ENCODE results near the gene C1orf74. TPM values are rescaled to one million over a fixed set of nuclear protein-coding genes. Genes with fewer than 3 reads are reported as not detected.
A peak's percentile ranks its signal among the peaks of the same experiment; 100 is the strongest.

C1orf74 gene
- total RNA-seq: 3.7 TPM in 2 replicates

DNA sequence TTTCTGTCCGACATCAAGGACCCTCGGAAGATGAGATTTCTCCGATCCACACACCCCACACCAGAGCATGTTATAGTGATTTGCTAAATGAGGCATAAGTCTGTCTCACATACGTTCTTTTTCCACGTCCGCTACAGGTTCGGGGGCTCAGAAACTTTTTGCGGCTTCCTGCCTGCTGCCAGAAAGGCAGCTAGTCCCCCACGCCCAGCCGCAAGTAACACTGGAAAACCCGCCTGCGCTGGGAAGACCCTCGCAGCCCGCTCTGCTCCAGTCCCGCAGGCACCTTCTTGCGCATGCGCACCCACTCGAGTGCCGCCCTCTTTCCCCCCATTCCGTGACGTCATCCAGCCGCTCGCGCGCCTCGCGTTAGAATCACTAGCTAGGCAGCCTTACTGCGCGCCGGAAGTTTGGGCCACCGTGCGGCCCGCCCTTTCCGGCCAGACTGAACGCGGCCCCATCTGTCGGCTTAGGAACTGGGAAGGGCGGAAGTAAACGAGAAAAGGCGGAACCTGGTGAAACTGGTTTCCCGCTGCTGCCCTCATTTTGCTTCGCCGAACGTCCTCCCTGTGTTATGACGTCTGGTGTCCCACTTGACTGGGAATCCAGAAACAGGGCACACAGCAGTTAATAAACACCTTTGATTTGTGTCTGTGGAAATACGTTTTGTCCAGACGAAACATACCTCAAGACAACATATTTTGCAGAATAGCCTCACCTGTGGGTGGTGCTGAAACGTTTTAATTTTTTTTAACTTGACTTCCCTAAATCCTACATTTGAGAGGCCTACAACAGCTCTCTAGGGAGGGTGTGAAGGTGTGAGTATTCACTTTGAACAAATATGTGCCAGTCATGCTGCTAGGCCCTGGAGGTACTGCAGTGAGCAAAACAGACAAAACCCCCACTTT, at the start of gene C1orf74:
TSS of gene C1orf74 (minus strand) at position 295 of the 905 bp plus-strand sequence. CDS start 925 bp downstream, outside the sequence.
- POLR2A ChIA-PET: interaction anchor here (0.7 to 3.5 kb wide), 10 partner anchors 10 to 1540 kb away, joined by 3 to 50 read pairs (median 8); partner anchors contain the start of genes HHAT, TRAF3IP3 and UTP25
- H3K4me1 Mint-ChIP-seq: peaks cover 20% of the 10 kb centered on the region
- H3K4me3 Mint-ChIP-seq: peak within 1 kb of the TSS; percentile 99
- ATAC-seq (ENCODE audit: low read depth) (peak; percentile 98), DNase-seq (peak; percentile 99)
- intact Hi-C loops (cut with micrococcal nuclease): loop anchor here (1.0 to 10.0 kb wide), 6 partner anchors 16 to 1543 kb away; partner anchors contain the start of genes IRF6, RCOR3, TRAF5 and UTP25
- CTCF ChIA-PET: interaction anchor here (0.9 to 1.6 kb wide), 4 partner anchors 15 to 38 kb away, joined by 3 to 5 read pairs (median 4); partner anchors contain the start of gene TRAF3IP3
- peaks cover 3% of the 10 kb centered on the region for H3K9me3 Mint-ChIP-seq
- peaks cover 10% of the 10 kb centered on the region for H3K27me3 Mint-ChIP-seq
- H3K36me3 Mint-ChIP-seq (ENCODE audit: low read depth): peaks cover 36% of the 10 kb centered on the region
- TF ChIP-seq, protein P1, sequence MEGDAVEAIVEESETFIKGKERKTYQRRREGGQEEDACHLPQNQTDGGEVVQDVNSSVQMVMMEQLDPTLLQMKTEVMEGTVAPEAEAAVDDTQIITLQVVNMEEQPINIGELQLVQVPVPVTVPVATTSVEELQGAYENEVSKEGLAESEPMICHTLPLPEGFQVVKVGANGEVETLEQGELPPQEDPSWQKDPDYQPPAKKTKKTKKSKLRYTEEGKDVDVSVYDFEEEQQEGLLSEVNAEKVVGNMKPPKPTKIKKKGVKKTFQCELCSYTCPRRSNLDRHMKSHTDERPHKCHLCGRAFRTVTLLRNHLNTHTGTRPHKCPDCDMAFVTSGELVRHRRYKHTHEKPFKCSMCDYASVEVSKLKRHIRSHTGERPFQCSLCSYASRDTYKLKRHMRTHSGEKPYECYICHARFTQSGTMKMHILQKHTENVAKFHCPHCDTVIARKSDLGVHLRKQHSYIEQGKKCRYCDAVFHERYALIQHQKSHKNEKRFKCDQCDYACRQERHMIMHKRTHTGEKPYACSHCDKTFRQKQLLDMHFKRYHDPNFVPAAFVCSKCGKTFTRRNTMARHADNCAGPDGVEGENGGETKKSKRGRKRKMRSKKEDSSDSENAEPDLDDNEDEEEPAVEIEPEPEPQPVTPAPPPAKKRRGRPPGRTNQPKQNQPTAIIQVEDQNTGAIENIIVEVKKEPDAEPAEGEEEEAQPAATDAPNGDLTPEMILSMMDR (IDR thresholded peaks at IDR 0.05): no peak
- H3K27ac Mint-ChIP-seq: peak within 1 kb of the TSS; percentile 98

DNA sequence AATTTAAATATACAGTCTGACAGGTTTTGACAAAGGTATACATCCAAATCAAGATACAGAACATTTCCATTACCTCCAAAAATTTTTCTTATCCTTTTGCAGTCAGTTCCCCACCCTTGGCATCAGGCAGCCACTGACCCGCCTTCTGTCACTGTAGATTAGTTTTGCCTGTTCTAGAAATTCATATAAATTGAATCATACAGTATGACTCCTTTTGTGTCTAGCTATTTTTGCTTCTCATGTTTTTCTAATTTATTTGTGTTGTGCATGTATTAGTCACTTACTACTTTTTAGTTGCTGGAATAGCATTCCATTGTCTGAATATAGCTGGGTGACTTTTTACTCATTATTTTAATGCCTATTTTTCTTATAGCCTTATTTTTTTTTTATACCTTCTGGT, 47.3 kb upstream of the C1orf74 start:
- H3K9me3 Mint-ChIP-seq: no peaks in the 10 kb centered on the region

DNA sequence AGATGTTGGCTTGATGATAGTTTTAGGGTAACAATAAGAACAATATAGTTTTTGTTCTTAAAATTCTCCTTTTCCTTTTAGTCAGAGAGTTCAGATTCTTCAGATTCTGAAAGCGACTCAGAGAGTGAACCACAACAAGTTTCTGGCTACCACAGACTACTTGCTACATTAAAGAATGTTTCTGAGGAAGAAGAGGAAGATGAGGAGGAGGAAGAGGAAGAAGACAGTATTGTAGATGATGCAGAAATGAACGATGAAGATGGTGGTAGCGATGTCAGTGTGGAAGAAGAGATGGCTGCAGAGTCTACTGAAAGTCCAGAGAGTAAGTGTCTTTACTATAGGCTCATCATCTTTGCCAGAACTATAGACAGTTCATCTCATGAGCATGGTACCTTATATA, 46.4 kb upstream of the C1orf74 start:
- ChIA-PET POLR2A (no interaction called here), CTCF (no interaction called here)
- Mint-ChIP-seq H3K4me1 (peaks cover 32% of the 10 kb centered on the region), H3K9me3 (no peaks in the 10 kb centered on the region), H3K4me3 (no peak overlapping the region), H3K27me3 (no peaks in the 10 kb centered on the region), H3K36me3 (ENCODE audit: low read depth) (peaks cover 55% of the 10 kb centered on the region), H3K27ac (no peak overlapping the region)
- ATAC-seq (ENCODE audit: low read depth) (no peak), DNase-seq (no peak)
- intact Hi-C loops (cut with micrococcal nuclease): no loop called here
- TF ChIP-seq, protein P1 (IDR thresholded peaks at IDR 0.05): no peak

More for the DNA sequence above, 47.3 kb upstream of the C1orf74 start:
- H3K36me3 Mint-ChIP-seq (ENCODE audit: low read depth): peaks cover 64% of the 10 kb centered on the region
- intact Hi-C loops (cut with micrococcal nuclease): no loop called here
- TF ChIP-seq, protein P1 (IDR thresholded peaks at IDR 0.05): no peak
- no peak for DNase-seq
- H3K4me3 Mint-ChIP-seq: no peak overlapping the region
- peaks cover 32% of the 10 kb centered on the region for H3K4me1 Mint-ChIP-seq
- ChIA-PET POLR2A (no interaction called here), CTCF (no interaction called here)
- no peak for ATAC-seq (ENCODE audit: low read depth)
- H3K27ac Mint-ChIP-seq: no peak overlapping the region
- H3K27me3 Mint-ChIP-seq: no peaks in the 10 kb centered on the region

DNA sequence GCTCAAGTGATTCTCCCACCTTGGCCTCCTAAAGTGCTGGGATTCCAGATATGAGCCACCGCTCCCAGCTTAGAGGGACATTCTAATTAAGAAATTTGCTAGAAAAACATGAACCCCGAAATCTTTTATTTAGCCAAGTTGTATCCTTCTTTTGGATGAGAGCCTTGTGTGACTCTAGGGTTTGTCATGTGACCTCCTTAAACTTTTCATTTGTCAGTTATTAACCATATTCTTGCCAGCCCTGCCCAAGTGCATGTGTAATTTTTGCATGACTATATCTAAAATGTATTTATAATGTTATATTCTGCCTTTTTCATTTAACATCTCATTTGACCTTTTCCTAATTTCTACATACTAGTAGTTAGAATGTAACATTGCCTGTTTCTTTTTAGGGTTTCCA, 45.4 kb upstream of the C1orf74 start:
- peaks cover 45% of the 10 kb centered on the region for H3K36me3 Mint-ChIP-seq (ENCODE audit: low read depth)
- TF ChIP-seq, protein P1 (IDR thresholded peaks at IDR 0.05): no peak
- H3K27me3 Mint-ChIP-seq: peaks cover 3% of the 10 kb centered on the region
- no peak for DNase-seq
- ATAC-seq (ENCODE audit: low read depth): no peak
- ChIA-PET POLR2A (no interaction called here), CTCF (no interaction called here)
- H3K4me1 Mint-ChIP-seq: peaks cover 32% of the 10 kb centered on the region
- peak overlapping the region; percentile 97 for H3K4me3 Mint-ChIP-seq
- no peak overlapping the region for H3K27ac Mint-ChIP-seq
- no peaks in the 10 kb centered on the region for H3K9me3 Mint-ChIP-seq
- intact Hi-C loops (cut with micrococcal nuclease): loop anchor here (10.0 kb wide), 1 partner anchor 255 kb away; no protein-coding TSS in a partner anchor

Measured in activated B cell treated with CpG ODN at 0.5 μM for 24 hours (primary cell).